Ishikawa (cell line): ENCODE measurements around the gene BMP2K.

Source experiments
- EP300 ChIP-seq: IDR thresholded peaks from 2 replicates; pipeline ENCODE4 v1.6.1; 2012; ENCODE audit warnings: borderline replicate concordance
- FOXM1 ChIP-seq: IDR thresholded peaks from 2 replicates; pipeline ENCODE4 v1.6.1; 2012; ENCODE audit warnings: low read depth, borderline replicate concordance
- MAX ChIP-seq: IDR thresholded peaks from 2 replicates; pipeline ENCODE4 v1.6.1; 2012
- NFIC ChIP-seq: IDR thresholded peaks from 2 replicates; pipeline ENCODE4 v1.6.1; 2012
- RAD21 ChIP-seq: IDR thresholded peaks from 2 replicates; pipeline ENCODE4 v1.6.1; 2012; ENCODE audit warnings: low read depth
- REST ChIP-seq: IDR thresholded peaks from 2 replicates; pipeline ENCODE4 v1.6.1; 2012; ENCODE audit warnings: low read depth, mild to moderate bottlenecking
- TAF1 ChIP-seq: IDR thresholded peaks from 2 replicates; pipeline ENCODE4 v1.6.1; 2012; ENCODE audit warnings: low read depth, mild to moderate bottlenecking
- TCF12 ChIP-seq: IDR thresholded peaks from 2 replicates; pipeline ENCODE4 v1.6.1; 2012; ENCODE audit warnings: low read depth
- YY1 ChIP-seq: IDR thresholded peaks from 2 replicates; pipeline ENCODE4 v1.6.1; 2012; ENCODE audit warnings: low read depth

GRCh38 chr4:78763763-78764387 is 12.3 kb upstream of the BMP2K start:
- TF ChIP-seq RAD21 = no peak
- TF ChIP-seq TAF1 = no peak
- TF ChIP-seq REST = no peak
- no peak for TF ChIP-seq TCF12
- TF ChIP-seq EP300 = no peak
- no peak for TF ChIP-seq FOXM1
- TF ChIP-seq NFIC = no peak
- TF ChIP-seq YY1 = no peak
- no peak for TF ChIP-seq MAX
